ENCODE data around the gene CBX5.
"Not testable (repeated sequence)": the region's sequence is repeated elsewhere in the genome, so short reads cannot be mapped to it uniquely, and the experiment has no call there.

Gene CBX5

GRCh38 chr12:54279632-54280467, at the start of gene CBX5:
Gene CBX5, minus strand, starts transcription at chr12:54280122. Its CDS starts 22,472 bp downstream, at chr12:54257650.
- peak; percentile 98 to 99 (median 99) for DNase-seq (ENCODE audit: low read depth in 3 of 3)

GRCh38 chr12:54328595-54329337, 48.8 kb upstream of the CBX5 start:
- no peak for DNase-seq (ENCODE audit: low read depth in 3 of 3)

GRCh38 chr12:54325442-54326109, 45.7 kb upstream of the CBX5 start:
- not testable (repeated sequence) for DNase-seq (ENCODE audit: low read depth in 3 of 3)

GRCh38 chr12:54324617-54325441, 44.9 kb upstream of the CBX5 start, which contains the start of gene COPZ1:
Gene COPZ1, plus strand, starts transcription at chr12:54325131. Its CDS starts 33 bp downstream, at chr12:54325164.
- peak; percentile 66 to 88 (median 87) for DNase-seq (ENCODE audit: low read depth in 3 of 3)

- DNase-seq (ENCODE audit: low read depth in 3 of 3): no peak
These were observed 41.4 kb upstream of the CBX5 start for GRCh38 chr12:54321363-54321762.

GRCh38 chr12:54312309-54312708, 32.4 kb upstream of the CBX5 start:
- DNase-seq (ENCODE audit: low read depth in 3 of 3): not testable (repeated sequence)

GRCh38 chr12:54311051-54311450, 31.1 kb upstream of the CBX5 start:
- DNase-seq (ENCODE audit: low read depth in 3 of 3): no peak

- no peak for DNase-seq (ENCODE audit: low read depth in 3 of 3)
These were observed 27.2 kb upstream of the CBX5 start for GRCh38 chr12:54306925-54307741.

GRCh38 chr12:54304187-54304810, 24.4 kb upstream of the CBX5 start:
- DNase-seq (ENCODE audit: low read depth in 3 of 3): no peak

- DNase-seq (ENCODE audit: low read depth in 3 of 3): no peak
These were observed 23.7 kb upstream of the CBX5 start for GRCh38 chr12:54303640-54304039.

GRCh38 chr12:54301428-54302048, 21.6 kb upstream of the CBX5 start:
- no peak for DNase-seq (ENCODE audit: low read depth in 3 of 3)

GRCh38 chr12:54300732-54301427, 21.0 kb upstream of the CBX5 start, which contains the start of gene NFE2:
Gene NFE2, minus strand, starts transcription at chr12:54301015. Its CDS starts 5,767 bp downstream, at chr12:54295248.
- no peak for DNase-seq (ENCODE audit: low read depth in 3 of 3)

GRCh38 chr12:54300225-54300731, 20.4 kb upstream of the CBX5 start:
- no peak for DNase-seq (ENCODE audit: low read depth in 3 of 3)

- no peak for DNase-seq (ENCODE audit: low read depth in 3 of 3)
These were observed 19.7 kb upstream of the CBX5 start for GRCh38 chr12:54299515-54300224.

GRCh38 chr12:54298904-54299303, 19.0 kb upstream of the CBX5 start:
- no peak for DNase-seq (ENCODE audit: low read depth in 3 of 3)

- DNase-seq (ENCODE audit: low read depth in 3 of 3): no peak
These were observed 16.6 kb upstream of the CBX5 start for GRCh38 chr12:54296393-54297099.

GRCh38 chr12:54294953-54295566, 15.1 kb upstream of the CBX5 start:
- no peak for DNase-seq (ENCODE audit: low read depth in 3 of 3)

Measured in stimulated activated CD4-positive, alpha-beta T cell treated with anti-CD3 and anti-CD28 coated beads, TNF-alpha, amount 100 ng/mL, for 4 hours (primary cell).